Nephron progenitor cell (in vitro differentiated cells): Measurements from ENCODE around the gene SLITRK6.

Experiments used
- DNase-seq: peaks from one replicate; pipeline ENCODE4 v3.0.0; 2021
- H3K27ac Mint-ChIP-seq: 2 replicates; pipeline ENCODE4 v1.8.0; 2021; ENCODE audit warnings: mild to moderate bottlenecking, moderate library complexity, mixed read lengths
- H3K27me3 Mint-ChIP-seq: 2 replicates; pipeline ENCODE4 v1.8.0; 2021; ENCODE audit warnings: mild to moderate bottlenecking, low read depth, mixed read lengths; ENCODE audit not compliant: poor library complexity
- H3K36me3 Mint-ChIP-seq: 2 replicates; pipeline ENCODE4 v1.8.0; 2021; ENCODE audit warnings: low read depth, mixed read lengths
- H3K4me1 Mint-ChIP-seq: 2 replicates; pipeline ENCODE4 v1.8.0; 2021; ENCODE audit warnings: mixed read lengths
- H3K4me3 Mint-ChIP-seq: 2 replicates; pipeline ENCODE4 v1.8.0; 2021; ENCODE audit warnings: mild to moderate bottlenecking, moderate library complexity, mixed read lengths
- H3K9me3 Mint-ChIP-seq: 2 replicates; pipeline ENCODE4 v1.8.0; 2021; ENCODE audit warnings: mild to moderate bottlenecking, moderate library complexity, mixed read lengths
- TF ChIP-seq, protein P1 (sequence below): fragments of 200-600 bp; sonication (generic); IDR thresholded peaks from 2 replicates; pipeline ENCODE4 v1.5.0; 2021; ENCODE audit warnings: antibody characterized with exemption

Gene SLITRK6

GRCh38 chr13:85799097-85799582 is at the start of gene SLITRK6:
Gene SLITRK6, minus strand, starts transcription at chr13:85799419. Its CDS starts 2,911 bp downstream, at chr13:85796508.
- H3K36me3 Mint-ChIP-seq = no peaks in the 10 kb centered on the region
- H3K4me3 Mint-ChIP-seq = peak within 1 kb of the TSS; percentile 72
- TF ChIP-seq, protein P1, sequence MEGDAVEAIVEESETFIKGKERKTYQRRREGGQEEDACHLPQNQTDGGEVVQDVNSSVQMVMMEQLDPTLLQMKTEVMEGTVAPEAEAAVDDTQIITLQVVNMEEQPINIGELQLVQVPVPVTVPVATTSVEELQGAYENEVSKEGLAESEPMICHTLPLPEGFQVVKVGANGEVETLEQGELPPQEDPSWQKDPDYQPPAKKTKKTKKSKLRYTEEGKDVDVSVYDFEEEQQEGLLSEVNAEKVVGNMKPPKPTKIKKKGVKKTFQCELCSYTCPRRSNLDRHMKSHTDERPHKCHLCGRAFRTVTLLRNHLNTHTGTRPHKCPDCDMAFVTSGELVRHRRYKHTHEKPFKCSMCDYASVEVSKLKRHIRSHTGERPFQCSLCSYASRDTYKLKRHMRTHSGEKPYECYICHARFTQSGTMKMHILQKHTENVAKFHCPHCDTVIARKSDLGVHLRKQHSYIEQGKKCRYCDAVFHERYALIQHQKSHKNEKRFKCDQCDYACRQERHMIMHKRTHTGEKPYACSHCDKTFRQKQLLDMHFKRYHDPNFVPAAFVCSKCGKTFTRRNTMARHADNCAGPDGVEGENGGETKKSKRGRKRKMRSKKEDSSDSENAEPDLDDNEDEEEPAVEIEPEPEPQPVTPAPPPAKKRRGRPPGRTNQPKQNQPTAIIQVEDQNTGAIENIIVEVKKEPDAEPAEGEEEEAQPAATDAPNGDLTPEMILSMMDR = no peak
- peak; percentile 11 for DNase-seq
- peaks cover 12% of the 10 kb centered on the region for H3K4me1 Mint-ChIP-seq
- H3K27ac Mint-ChIP-seq = no peak within 1 kb of the TSS
- no peaks in the 10 kb centered on the region for H3K27me3 Mint-ChIP-seq
- H3K9me3 Mint-ChIP-seq = no peaks in the 10 kb centered on the region

DNA sequence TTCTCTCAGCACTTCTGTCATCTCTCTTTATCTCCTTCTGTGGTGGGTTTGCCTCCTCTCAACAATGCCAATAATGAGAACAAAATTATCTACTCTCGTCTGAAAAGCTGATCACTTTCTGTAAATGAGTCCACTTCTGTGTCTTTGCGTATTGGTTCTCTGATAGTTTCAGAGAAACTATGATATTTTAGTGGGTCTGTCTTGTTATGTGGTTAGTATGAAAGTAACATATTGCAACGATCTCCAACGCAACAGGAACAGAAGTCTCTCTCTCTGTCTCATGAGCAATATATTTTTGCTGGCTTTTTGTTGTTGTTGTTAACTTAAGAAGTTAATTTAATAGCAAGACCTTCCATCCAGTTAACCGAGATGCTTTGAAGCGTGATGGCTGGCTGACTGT is 47.8 kb upstream of the SLITRK6 start:
- no peak overlapping the region for H3K27ac Mint-ChIP-seq
- peaks cover 27% of the 10 kb centered on the region for H3K9me3 Mint-ChIP-seq
- H3K27me3 Mint-ChIP-seq = no peaks in the 10 kb centered on the region
- no peak overlapping the region for H3K4me3 Mint-ChIP-seq
- no peak for DNase-seq
- no peaks in the 10 kb centered on the region for H3K36me3 Mint-ChIP-seq
- no peaks in the 10 kb centered on the region for H3K4me1 Mint-ChIP-seq
- TF ChIP-seq, protein P1 = no peak

DNA sequence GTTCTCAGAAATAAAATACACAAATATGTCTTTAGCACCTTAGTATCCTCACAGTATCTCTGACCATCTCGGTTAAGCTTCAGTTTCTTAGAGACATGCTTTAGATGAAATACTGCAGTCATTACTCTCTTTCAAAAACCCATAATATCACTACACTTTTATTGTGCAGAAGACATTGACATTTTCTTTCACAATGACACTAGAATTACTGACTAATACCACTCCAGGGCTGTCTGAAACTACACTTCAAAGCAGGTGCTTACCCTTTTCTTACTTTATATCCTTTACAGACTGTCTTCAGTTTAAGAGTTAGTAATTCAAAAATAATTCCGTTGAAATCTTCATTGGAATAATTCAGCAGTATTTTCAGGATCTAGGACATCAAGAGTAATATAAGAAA is 42.2 kb upstream of the SLITRK6 start:
- Mint-ChIP-seq H3K4me3 (no peak overlapping the region), H3K36me3 (no peaks in the 10 kb centered on the region), H3K27ac (no peak overlapping the region), H3K27me3 (no peaks in the 10 kb centered on the region), H3K4me1 (no peaks in the 10 kb centered on the region), H3K9me3 (no peaks in the 10 kb centered on the region)
- DNase-seq = no peak
- TF ChIP-seq, protein P1 = no peak

- H3K27ac Mint-ChIP-seq = no peak overlapping the region
- no peaks in the 10 kb centered on the region for H3K4me1 Mint-ChIP-seq
- no peak for DNase-seq
- TF ChIP-seq, protein P1 = no peak
- H3K36me3 Mint-ChIP-seq = no peaks in the 10 kb centered on the region
- H3K9me3 Mint-ChIP-seq = no peaks in the 10 kb centered on the region
- H3K4me3 Mint-ChIP-seq = no peak overlapping the region
- H3K27me3 Mint-ChIP-seq = no peaks in the 10 kb centered on the region
Measured at GRCh38 chr13:85833921-85834320, 34.7 kb upstream of the SLITRK6 start.

DNA sequence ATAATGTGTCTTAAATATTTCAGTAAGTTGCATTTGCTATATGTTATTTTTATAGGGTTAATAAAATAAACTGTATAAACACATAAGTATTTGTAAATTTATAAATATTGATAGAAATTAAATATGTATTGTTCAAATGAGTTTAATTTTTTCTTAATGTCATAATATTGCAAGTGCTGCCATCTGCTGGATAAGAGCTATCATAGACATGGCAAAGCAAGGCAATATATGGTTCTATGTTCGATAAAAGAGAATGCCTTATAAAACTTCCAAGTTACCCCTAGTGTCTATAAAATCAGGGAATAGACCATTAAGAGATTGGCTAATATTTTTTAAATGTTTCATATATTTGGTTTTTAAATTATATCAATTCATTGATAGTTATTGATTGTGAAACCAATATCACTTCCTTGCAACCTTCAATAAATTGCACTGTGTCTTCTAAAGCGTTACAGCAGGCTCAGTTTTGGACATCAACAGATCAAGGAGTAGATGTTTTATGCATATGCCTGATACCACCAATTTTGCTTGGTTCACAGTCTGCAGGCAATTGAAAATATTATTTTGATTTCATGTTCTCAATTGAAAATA is 29.0 kb upstream of the SLITRK6 start:
- no peaks in the 10 kb centered on the region for H3K27me3 Mint-ChIP-seq
- no peak for DNase-seq
- H3K4me1 Mint-ChIP-seq = no peaks in the 10 kb centered on the region

More for the DNA sequence above, 29.0 kb upstream of the SLITRK6 start:
- TF ChIP-seq, protein P1 = peak; percentile 60
- no peak overlapping the region for H3K4me3 Mint-ChIP-seq
- no peaks in the 10 kb centered on the region for H3K9me3 Mint-ChIP-seq
- no peaks in the 10 kb centered on the region for H3K36me3 Mint-ChIP-seq
- H3K27ac Mint-ChIP-seq = no peak overlapping the region
